A549 (cell line): Measurements from ENCODE around the gene MS4A6A. TPM values are rescaled to one million over a fixed set of nuclear protein-coding genes. Genes with fewer than 3 reads are reported as not detected.
"Not testable (repeated sequence)": the region's sequence is repeated elsewhere in the genome, so short reads cannot be mapped to it uniquely, and the experiment has no call there.

ENCODE experiments used
- ATAC-seq, 2 experiments: fragments of 200-7000 bp in 1 of 2; fragments of >200 bp in 1 of 2; cut with Nextera tagmentation in 1 of 2; cut with Tn5 transposase in 1 of 2; 3 replicates each; pipeline versions ENCODE4 v1.8.0 to v1.9.1; 2018 to 2020; ENCODE audit warnings: mild to moderate bottlenecking in 1 of 2, moderate library complexity in 1 of 2
- CTCF ChIA-PET: fragments of 300-600 bp; sonication (Branson Sonifier 250); formaldehyde crosslinking; extraction: SDS; loops from one replicate; lab custom pipeline; 2021; ENCODE audit warnings: antibody characterized with exemption, inconsistent platforms; lab: Yijun Ruan, JAX
- POLR2A ChIA-PET: fragments of 350-600 bp; formaldehyde crosslinking; extraction: SDS; loops from one replicate; lab custom pipeline; 2021; ENCODE audit warnings: antibody characterized with exemption, inconsistent platforms; lab: Yijun Ruan, JAX
- DNase-seq, 2 experiments: peaks; one replicate each; pipeline versions ENCODE4 v3.0.0 to v3.0.0-alpha.2; 2011 to 2016; ENCODE audit warnings: low read depth in 1 of 2, low spot score in 1 of 2
- FAIRE-seq: peaks from 2 replicates; lab custom pipeline; 2011; peaks lifted over from hg19 to GRCh38; lab: Jason Lieb, UNC
- H3K27ac ChIP-seq, 2 experiments: fragments of >200 bp; sonication (Bioruptor Twin); formaldehyde crosslinking; 3 replicates each; pipeline ENCODE4 v1.5.1; 2016 to 2017
- H3K4me1 ChIP-seq: fragments of >200 bp; sonication (Bioruptor Twin); formaldehyde crosslinking; 3 replicates; pipeline ENCODE4 v1.6.1; 2016
- H3K4me2 ChIP-seq: fragments of >200 bp; sonication (Bioruptor Twin); formaldehyde crosslinking; 3 replicates; pipeline ENCODE4 v1.6.1; 2016
- H3K4me3 ChIP-seq: fragments of >200 bp; sonication (Bioruptor Twin); formaldehyde crosslinking; 3 replicates; pipeline ENCODE4 v1.5.1; 2016
- H3K9me3 ChIP-seq: fragments of >200 bp; sonication (Bioruptor Twin); formaldehyde crosslinking; 3 replicates; pipeline ENCODE4 v1.6.1; 2016
- EHF ChIP-seq: fragments of 250-450 bp; sonication (Bioruptor Pico); IDR thresholded peaks from 2 replicates; pipeline ENCODE4 v1.5.0; 2020; ENCODE audit warnings: mild to moderate bottlenecking
- EHMT2 ChIP-seq: fragments of 200-600 bp; sonication (generic); IDR thresholded peaks from 2 replicates; pipeline ENCODE4 v1.6.1; 2016; ENCODE audit warnings: antibody characterized with exemption, low read depth, mild to moderate bottlenecking, moderate library complexity
- ESRRA ChIP-seq: fragments of 150-350 bp; IDR thresholded peaks from 2 replicates; pipeline ENCODE4 v1.6.1; 2014; ENCODE audit warnings: mild to moderate bottlenecking, low read length, borderline replicate concordance
- FOSL2 ChIP-seq, 2 experiments: fragments of 450-650 bp in 1 of 2; fragments of >200 bp in 1 of 2; sonication (Bioruptor Twin) in 1 of 2; formaldehyde crosslinking; IDR thresholded peaks; 2 replicates each; pipeline versions ENCODE4 v1.5.0 to v1.6.1; 2016 to 2020; ENCODE audit warnings: mild to moderate bottlenecking in 1 of 2, moderate library complexity in 1 of 2
- FOXS1 ChIP-seq: fragments of 250-450 bp; sonication (Bioruptor Pico); IDR thresholded peaks from 2 replicates; pipeline ENCODE4 v1.5.0; 2020; ENCODE audit warnings: mild to moderate bottlenecking, moderate library complexity
- GATA3 ChIP-seq: IDR thresholded peaks from 2 replicates; pipeline ENCODE4 v1.6.1; 2012; ENCODE audit warnings: borderline replicate concordance
- MAFK ChIP-seq: fragments of 450-650 bp; IDR thresholded peaks from 2 replicates; pipeline ENCODE4 v1.6.1; 2014; ENCODE audit not compliant: partially characterized antibody
- PHF8 ChIP-seq: fragments of 200-600 bp; sonication (generic); IDR thresholded peaks from 2 replicates; pipeline ENCODE4 v1.6.1; 2016; ENCODE audit warnings: low read depth, mild to moderate bottlenecking, antibody characterized with exemption, moderate library complexity, borderline replicate concordance
- RFX5 ChIP-seq: fragments of 450-650 bp; IDR thresholded peaks from 2 replicates; pipeline ENCODE4 v1.7.1; 2014; ENCODE audit warnings: antibody characterized with exemption, mild to moderate bottlenecking, moderate library complexity
- RNF2 ChIP-seq: fragments of 200-600 bp; sonication (generic); IDR thresholded peaks from 2 replicates; pipeline ENCODE4 v1.6.1; 2016; ENCODE audit warnings: low read depth, mild to moderate bottlenecking, antibody characterized with exemption, moderate library complexity, borderline replicate concordance
- SMC3 ChIP-seq: fragments of >200 bp; sonication (Bioruptor Twin); formaldehyde crosslinking; IDR thresholded peaks from 3 replicates; pipeline ENCODE4 v1.6.1; 2018; ENCODE audit warnings: inconsistent platforms
- TFCP2L1 ChIP-seq: fragments of 250-450 bp; sonication (Bioruptor Pico); IDR thresholded peaks from 2 replicates; pipeline ENCODE4 v1.5.0; 2021; ENCODE audit warnings: mild to moderate bottlenecking
- ZNF302 ChIP-seq: fragments of 250-450 bp; sonication (Bioruptor Pico); IDR thresholded peaks from 2 replicates; pipeline ENCODE4 v1.9.0; 2021; ENCODE audit warnings: inconsistent platforms, mild to moderate bottlenecking, moderate library complexity
- WGBS: methylation state at CpG from one replicate; pipeline ENCODE4 v1.1.6; 2017; ENCODE audit errors: missing lambda C conversion rate; 5-methylcytosine and 5-hydroxymethylcytosine counted together
- polyA plus RNA-seq, 4 experiments: library from polyadenylated mRNA; depleted of rRNA in 3 of 4; stranded (reverse); fragments of >200 nt; fragmentation: RNase III in 1 of 4; extraction: RNeasy Plus Mini Kit Qiagen cat#74134 plus additional on column Dnase treatment in 1 of 4; gene quantifications; 2 replicates in 3 of 4; 3 replicates in 1 of 4; pipeline ENCODE4 v1.2.3, GENCODE V29; 2011 to 2017
- TF ChIP-seq, protein P1 (sequence below): fragments of 250-450 bp; sonication (Bioruptor Pico); IDR thresholded peaks from 2 replicates; pipeline ENCODE4 v1.5.0; 2021; ENCODE audit warnings: mild to moderate bottlenecking, moderate library complexity, borderline replicate concordance

MS4A6A gene
- polyA plus RNA-seq, 2 of the 4 experiments (the other 2 are of a cell fraction), result not detected

- Histone ChIP-seq H3K4me1 (no peaks in the 10 kb centered on the region), H3K27ac (no peak overlapping the region), H3K4me2 (no peak overlapping the region), H3K4me3 (no peak overlapping the region), H3K9me3 (no peaks in the 10 kb centered on the region)
- ATAC-seq (no peak), FAIRE-seq (no peak), DNase-seq (no peak)
- POLR2A ChIA-PET, result interaction anchor here (0.6 kb wide), 1 partner anchor 27 kb away, joined by 3 read pairs; no protein-coding TSS in a partner anchor
- WGBS, result 7% methylated on average over 1 of the region's 1 CpG
- CTCF ChIA-PET, result no interaction called here
- TF ChIP-seq FOSL2 (IDR thresholded peaks at IDR 0.05), result no peak
- 0 out of 2 replicates have a peak, but pooled peaks have one; percentile 3 for TF ChIP-seq FOSL2 (CRISPR knock-in tag; IDR thresholded peaks at IDR 0.05)
- TF ChIP-seq ESRRA, result no peak
Observed at GRCh38 chr11:60206616-60207015, 23.7 kb upstream of the MS4A6A start.

GRCh38 chr11:60204922-60205321 is 22.0 kb upstream of the MS4A6A start:
- DNase-seq (no peak), ATAC-seq (no peak), FAIRE-seq (no peak)
- WGBS, result 11% methylated on average over 4 of the region's 4 CpGs
- H3K4me3 ChIP-seq, result no peak overlapping the region
- POLR2A ChIA-PET, result no interaction called here
- TF ChIP-seq EHMT2 (no peak), RNF2 (no peak), RFX5 (no peak), SMC3 (no peak), ZNF302 (CRISPR knock-in tag) (no peak)
- no peak overlapping the region for H3K4me2 ChIP-seq
- no peaks in the 10 kb centered on the region for H3K9me3 ChIP-seq
- no peak overlapping the region for H3K27ac ChIP-seq
- CTCF ChIA-PET, result no interaction called here
- no peaks in the 10 kb centered on the region for H3K4me1 ChIP-seq

GRCh38 chr11:60201334-60201733 is 18.5 kb upstream of the MS4A6A start:
- POLR2A ChIA-PET, H3K9me3 ChIP-seq, H3K27ac ChIP-seq, DNase-seq, H3K4me2 ChIP-seq, CTCF ChIA-PET, H3K4me3 ChIP-seq, H3K4me1 ChIP-seq, ATAC-seq, FAIRE-seq: not testable (repeated sequence)
- WGBS, result 64% methylated on average over 8 of the region's 26 CpGs

- Histone ChIP-seq H3K4me2 (no peak overlapping the region), H3K9me3 (no peaks in the 10 kb centered on the region), H3K4me1 (no peaks in the 10 kb centered on the region), H3K4me3 (no peak overlapping the region), H3K27ac (no peak overlapping the region)
- WGBS, result 0% methylated on average over 1 of the region's 1 CpG
- no peak for DNase-seq
- ATAC-seq, result no peak
- FAIRE-seq, result no peak
- CTCF ChIA-PET, result no interaction called here
- POLR2A ChIA-PET, result no interaction called here
- no peak for TF ChIP-seq ESRRA
- TF ChIP-seq, protein P1, sequence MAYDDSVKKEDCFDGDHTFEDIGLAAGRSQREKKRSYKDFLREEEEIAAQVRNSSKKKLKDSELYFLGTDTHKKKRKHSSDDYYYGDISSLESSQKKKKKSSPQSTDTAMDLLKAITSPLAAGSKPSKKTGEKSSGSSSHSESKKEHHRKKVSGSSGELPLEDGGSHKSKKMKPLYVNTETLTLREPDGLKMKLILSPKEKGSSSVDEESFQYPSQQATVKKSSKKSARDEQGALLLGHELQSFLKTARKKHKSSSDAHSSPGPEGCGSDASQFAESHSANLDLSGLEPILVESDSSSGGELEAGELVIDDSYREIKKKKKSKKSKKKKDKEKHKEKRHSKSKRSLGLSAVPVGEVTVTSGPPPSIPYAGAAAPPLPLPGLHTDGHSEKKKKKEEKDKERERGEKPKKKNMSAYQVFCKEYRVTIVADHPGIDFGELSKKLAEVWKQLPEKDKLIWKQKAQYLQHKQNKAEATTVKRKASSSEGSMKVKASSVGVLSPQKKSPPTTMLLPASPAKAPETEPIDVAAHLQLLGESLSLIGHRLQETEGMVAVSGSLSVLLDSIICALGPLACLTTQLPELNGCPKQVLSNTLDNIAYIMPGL (CRISPR knock-in tag), result no peak
Observed at GRCh38 chr11:60197442-60197841, 14.6 kb upstream of the MS4A6A start.

- FAIRE-seq, result no peak
- no peak for DNase-seq
- no peak for ATAC-seq
- POLR2A ChIA-PET, result no interaction called here
- no peak for TF ChIP-seq PHF8
- no peak for TF ChIP-seq TFCP2L1 (CRISPR knock-in tag)
- no peak for TF ChIP-seq EHF (CRISPR knock-in tag)
- no peak for TF ChIP-seq GATA3
- no peak for TF ChIP-seq FOXS1 (CRISPR knock-in tag)
- peak; percentile 2 for TF ChIP-seq MAFK
- CTCF ChIA-PET, result no interaction called here
- Histone ChIP-seq H3K4me2 (no peak overlapping the region), H3K4me3 (no peak overlapping the region), H3K27ac (no peak overlapping the region), H3K4me1 (no peaks in the 10 kb centered on the region), H3K9me3 (no peaks in the 10 kb centered on the region)
- 34% methylated on average over 4 of the region's 4 CpGs for WGBS
Observed at GRCh38 chr11:60195923-60196368, 13.1 kb upstream of the MS4A6A start.
